ENCODE measurements around the gene ZNF362. TPM values are rescaled to one million over a fixed set of nuclear protein-coding genes. Genes with fewer than 3 reads are reported as not detected.

Gene ZNF362
- total RNA-seq, 1 experiment from 2014 or later: 11.1 TPM

DNA sequence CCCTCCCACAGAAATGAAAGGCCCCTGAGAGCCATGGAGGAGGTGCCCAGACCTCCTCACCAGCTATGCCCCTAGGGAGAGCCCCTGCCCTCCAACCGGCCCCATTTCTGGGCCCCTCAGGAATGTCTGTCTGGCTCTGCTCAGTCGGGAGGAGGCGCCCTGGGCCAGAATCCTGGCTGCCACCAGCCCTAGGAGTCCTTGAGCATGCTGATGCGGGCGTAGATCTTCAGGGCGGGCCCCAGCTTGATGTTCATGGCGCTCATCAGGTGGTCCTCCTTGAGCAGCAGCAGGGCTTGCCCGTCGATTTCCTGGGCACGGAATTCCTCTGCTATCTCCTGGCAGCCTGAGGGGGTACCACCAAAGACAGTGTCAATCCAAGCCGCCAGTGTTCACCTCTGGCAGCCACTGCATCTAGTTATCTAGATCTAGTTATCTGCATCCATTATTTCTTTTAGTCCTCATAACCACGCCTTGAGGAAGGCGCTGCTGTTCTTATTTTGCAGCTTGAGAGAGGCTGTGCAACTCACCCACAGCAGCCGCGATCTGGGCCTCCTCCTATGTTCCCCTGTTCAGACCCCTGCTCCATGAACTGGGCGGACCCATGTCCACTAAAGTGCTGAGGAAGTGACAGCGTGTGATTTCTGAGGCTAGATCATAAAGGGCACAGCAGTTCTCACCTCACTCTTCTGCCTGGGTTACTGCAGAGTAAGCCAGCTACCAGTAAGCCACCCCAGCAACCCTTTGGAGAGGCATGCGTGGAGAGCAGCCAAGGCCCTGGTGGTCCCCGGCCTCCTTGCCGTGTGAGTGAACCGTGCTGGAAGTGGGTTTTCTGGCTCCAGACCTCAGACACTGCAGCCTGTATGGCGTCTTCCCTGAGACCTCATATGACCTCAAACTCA, 68.6 kb downstream of the ZNF362 start:
- CTCF ChIA-PET: no interaction called here
- BruUV-seq (replicated peaks): no TSS peak
- no peaks in the 10 kb centered on the region for H3K4me1 ChIP-seq (ENCODE audit: control insufficient read depth in 1 of 2, insufficient read depth in 2 of 2, low read length in 2 of 2)
- no peak overlapping the region for H3K9ac ChIP-seq (ENCODE audit: low read length)
- ATAC-seq (no peak), DNase-seq (ENCODE audit: low read depth, low spot score) (no peak)
- no peak overlapping the region for H2AFZ ChIP-seq (ENCODE audit: low read depth, low read length, poor library complexity, severe bottlenecking)
- H3K9me3 ChIP-seq (ENCODE audit: control insufficient read depth in 1 of 2, insufficient read depth in 1 of 2, low read depth in 1 of 2, low read length in 2 of 2): no peaks in the 10 kb centered on the region
- H3K27ac ChIP-seq (ENCODE audit: low read depth, low read length): no peak overlapping the region
- no peaks in the 10 kb centered on the region for H3K9me2 ChIP-seq (ENCODE audit: insufficient read depth)
- H3K36me3 ChIP-seq (ENCODE audit: control insufficient read depth in 1 of 2, insufficient read depth in 2 of 2, low read length in 2 of 2): peaks cover 66% of the 10 kb centered on the region in 2 experiments
- RAD21 ChIA-PET (ENCODE audit: low non-redundant PET in 1 of 2, low total read pairs in 2 of 2, uncharacterized antibody in 2 of 2, unreplicated experiment in 2 of 2): no interaction called here
- TF ChIP-seq ATF3 (IDR thresholded peaks at IDR 0.05): no peak
- no peak for TF ChIP-seq ZNF274 (IDR thresholded peaks at IDR 0.05; ENCODE audit: low read depth, low read length)
- 0 out of 2 replicates have a peak, but pooled peaks have one; percentile 3 for TF ChIP-seq POLR2AphosphoS5 (IDR thresholded peaks at IDR 0.05; ENCODE audit: low read depth, low read length)
- no peak overlapping the region for H3K4me3 ChIP-seq (replicated peaks in 1 of 2; ENCODE audit: low read depth in 1 of 2, low read length in 2 of 2)
- POLR2A ChIA-PET: no interaction called here
- H4K20me1 ChIP-seq (ENCODE audit: insufficient read depth): no peaks in the 10 kb centered on the region
- no peaks in the 10 kb centered on the region for H3K27me3 ChIP-seq (ENCODE audit: insufficient read depth, low read length)
- intact Hi-C loops (cut with micrococcal nuclease): no loop called here
- H3K4me2 ChIP-seq (ENCODE audit: low read length): no peak overlapping the region
- no peaks in the 10 kb centered on the region; the same call in 1 of the 2 replicates for H3K79me2 ChIP-seq (ENCODE audit: insufficient read depth, low read length)

DNA sequence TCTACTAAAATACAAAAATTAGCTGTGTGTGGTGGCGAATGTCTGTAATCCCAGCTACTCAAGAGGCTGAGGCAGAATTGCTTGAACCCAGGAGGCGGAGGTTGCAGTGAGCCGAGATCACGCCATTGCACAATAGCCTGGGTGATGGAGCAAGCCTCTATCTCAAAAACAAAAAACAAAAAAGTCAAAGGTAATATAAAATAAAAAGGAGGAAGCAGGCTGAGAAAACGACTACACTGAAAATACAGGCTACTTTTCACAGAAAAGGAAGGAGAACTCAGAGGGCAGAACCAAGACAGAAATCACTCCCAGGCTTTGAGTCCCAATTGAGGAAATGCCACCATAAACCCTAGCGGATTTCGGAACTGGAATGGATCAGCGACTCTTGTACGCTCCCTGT, 70.5 kb downstream of the ZNF362 start:
- no peaks in the 10 kb centered on the region for H4K20me1 ChIP-seq (ENCODE audit: insufficient read depth)
- H3K27ac ChIP-seq (ENCODE audit: low read depth, low read length): no peak overlapping the region
- H3K27me3 ChIP-seq (ENCODE audit: insufficient read depth, low read length): no peaks in the 10 kb centered on the region
- ATAC-seq (no peak), DNase-seq (ENCODE audit: low read depth, low spot score) (no peak)
- H3K9me3 ChIP-seq (ENCODE audit: control insufficient read depth in 1 of 2, insufficient read depth in 1 of 2, low read depth in 1 of 2, low read length in 2 of 2): no peaks in the 10 kb centered on the region
- H2AFZ ChIP-seq (ENCODE audit: low read depth, low read length, poor library complexity, severe bottlenecking): no peak overlapping the region
- TF ChIP-seq YY1 (IDR thresholded peaks at IDR 0.05; ENCODE audit: extremely low read depth, insufficient replicate concordance, low read depth, low read length) (no peak), POLR2AphosphoS5 (IDR thresholded peaks at IDR 0.05; ENCODE audit: low read depth, low read length) (peak; percentile 19; the same call in 1 of the 2 replicates)
- H3K4me3 ChIP-seq (replicated peaks in 1 of 2; ENCODE audit: low read depth in 1 of 2, low read length in 2 of 2): no peak overlapping the region
- H3K4me1 ChIP-seq (ENCODE audit: control insufficient read depth in 1 of 2, insufficient read depth in 2 of 2, low read length in 2 of 2): no peaks in the 10 kb centered on the region
- no peak overlapping the region for H3K4me2 ChIP-seq (ENCODE audit: low read length)
- intact Hi-C loops (cut with micrococcal nuclease): no loop called here
- H3K9ac ChIP-seq (ENCODE audit: low read length): no peak overlapping the region
- ChIA-PET RAD21 (ENCODE audit: low non-redundant PET in 1 of 2, low total read pairs in 2 of 2, uncharacterized antibody in 2 of 2, unreplicated experiment in 2 of 2) (no interaction called here), POLR2A (no interaction called here), CTCF (no interaction called here)
- no peaks in the 10 kb centered on the region for H3K9me2 ChIP-seq (ENCODE audit: insufficient read depth)
- peaks cover 10% of the 10 kb centered on the region; the same call in 1 of the 2 replicates for H3K79me2 ChIP-seq (ENCODE audit: insufficient read depth, low read length)
- BruUV-seq (replicated peaks): no TSS peak
- H3K36me3 ChIP-seq (ENCODE audit: control insufficient read depth in 1 of 2, insufficient read depth in 2 of 2, low read length in 2 of 2): peaks cover 83 to 84% of the 10 kb centered on the region in 2 experiments

Data from HCT116 (cell line).